CD4-positive, alpha-beta T cell treated with Interleukin-17A for 4 hours (primary cell): Measurements from ENCODE around the gene BRSK1.
"Not testable (repeated sequence)": the region's sequence is repeated elsewhere in the genome, so short reads cannot be mapped to it uniquely, and the experiment has no call there.

Source experiments
- DNase-seq: peaks from one replicate; pipeline ENCODE4 v3.0.0-alpha.2; 2020; ENCODE audit warnings: mixed read lengths

The BRSK1 gene

DNA sequence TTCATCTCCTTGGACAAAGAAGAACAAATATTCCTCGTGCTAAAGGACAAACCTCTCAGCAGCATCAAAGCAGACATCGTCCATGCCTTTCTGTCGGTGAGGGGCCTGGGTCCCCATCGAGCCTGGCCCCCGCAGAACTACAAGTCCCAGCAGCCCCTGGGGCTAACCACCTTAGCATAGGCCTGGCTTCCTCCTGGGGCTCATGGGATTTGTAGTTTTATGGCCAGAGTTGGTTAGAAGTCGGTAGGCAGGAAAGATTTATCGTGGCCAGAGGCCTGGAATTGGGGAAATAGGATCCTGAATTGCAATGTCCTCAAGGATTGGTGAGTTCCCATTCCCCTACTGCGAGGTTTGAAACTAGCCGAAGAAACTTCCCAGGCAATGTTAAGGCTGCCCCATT, 21.7 kb downstream of the BRSK1 start:
- peak; percentile 63 for DNase-seq

DNA sequence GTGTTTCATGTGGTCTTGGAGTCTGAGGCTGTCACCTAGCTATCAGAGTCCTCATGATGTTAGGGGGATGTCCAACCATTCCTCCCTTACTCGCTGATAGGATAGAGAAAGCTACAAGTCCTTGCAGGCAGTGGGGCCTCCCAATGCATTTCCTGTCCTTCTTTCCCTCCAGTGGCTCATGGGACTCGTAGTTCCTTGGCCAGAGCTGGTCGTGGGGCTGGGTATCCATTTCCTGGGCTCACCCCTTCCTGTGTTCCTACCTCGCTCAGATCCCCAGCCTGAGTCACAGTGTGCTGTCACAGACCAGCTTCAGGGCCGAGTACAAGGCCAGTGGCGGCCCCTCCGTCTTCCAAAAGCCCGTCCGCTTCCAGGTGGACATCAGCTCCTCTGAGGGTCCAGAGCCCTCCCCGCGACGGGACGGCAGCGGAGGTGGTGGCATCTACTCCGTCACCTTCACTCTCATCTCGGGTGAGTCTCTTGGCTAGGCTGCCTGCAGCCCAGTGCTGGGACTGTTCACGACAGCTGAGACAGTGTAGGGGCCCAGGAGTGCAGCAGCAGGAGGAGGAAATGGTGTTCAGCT, 22.3 kb downstream of the BRSK1 start:
- no peak for DNase-seq

DNA sequence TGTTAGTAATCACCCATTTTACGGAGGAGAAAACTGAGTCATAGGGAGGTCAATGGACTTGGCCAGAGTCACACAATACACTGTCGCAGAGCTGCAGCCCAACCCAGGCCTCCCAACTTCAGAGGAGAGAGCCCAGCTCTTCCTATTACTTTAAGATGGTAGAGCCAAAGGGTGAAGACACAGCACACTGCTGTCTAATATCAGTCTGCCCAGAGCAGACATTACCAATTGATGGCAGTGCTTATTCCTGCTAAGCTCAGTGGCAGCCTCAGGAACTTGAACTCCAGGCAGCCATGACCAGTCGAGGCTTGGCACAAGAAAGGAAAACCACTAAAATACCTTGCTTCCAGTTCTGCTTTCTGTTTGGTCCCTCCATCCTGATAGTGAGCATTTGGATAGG, 22.9 kb downstream of the BRSK1 start:
- DNase-seq = no peak

DNA sequence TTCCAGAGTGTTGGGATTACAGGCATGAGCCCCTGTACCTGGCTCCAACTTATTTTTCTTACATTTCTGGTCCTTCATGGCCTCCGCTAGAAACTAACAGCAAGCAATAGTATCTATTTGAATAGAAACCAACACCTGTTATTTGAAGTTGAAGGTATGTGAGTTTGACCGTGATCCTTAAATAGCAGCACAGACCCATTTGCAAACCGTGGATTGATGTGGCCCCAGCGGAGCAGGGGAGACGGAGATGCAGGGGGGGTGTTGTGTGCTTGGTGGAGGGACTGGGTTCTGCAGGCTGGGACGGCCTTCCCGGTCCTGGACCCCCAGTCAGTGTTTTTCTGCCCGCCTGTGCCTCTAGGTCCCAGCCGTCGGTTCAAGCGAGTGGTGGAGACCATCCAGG, 24.5 kb downstream of the BRSK1 start:
- DNase-seq = no peak

DNA sequence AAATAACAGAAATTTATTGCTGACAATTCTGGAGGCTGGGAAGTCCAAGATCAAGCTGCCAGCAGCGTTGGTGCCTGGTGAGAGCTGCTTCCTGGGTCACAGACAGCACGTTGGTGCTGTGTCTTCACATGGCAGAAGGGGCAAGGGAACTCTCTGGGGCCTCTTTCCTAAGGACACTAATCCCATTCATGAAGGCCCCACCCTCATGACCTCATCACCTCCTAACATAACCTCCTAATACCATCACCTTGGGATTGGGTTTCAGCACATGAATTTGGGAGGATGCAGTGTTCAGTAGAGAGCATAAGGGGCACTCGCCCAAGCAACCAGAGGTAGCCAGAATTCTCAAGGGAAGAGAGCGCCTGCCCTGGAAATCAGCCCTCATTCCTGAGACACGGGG, 25.7 kb downstream of the BRSK1 start:
- DNase-seq = no peak

DNA sequence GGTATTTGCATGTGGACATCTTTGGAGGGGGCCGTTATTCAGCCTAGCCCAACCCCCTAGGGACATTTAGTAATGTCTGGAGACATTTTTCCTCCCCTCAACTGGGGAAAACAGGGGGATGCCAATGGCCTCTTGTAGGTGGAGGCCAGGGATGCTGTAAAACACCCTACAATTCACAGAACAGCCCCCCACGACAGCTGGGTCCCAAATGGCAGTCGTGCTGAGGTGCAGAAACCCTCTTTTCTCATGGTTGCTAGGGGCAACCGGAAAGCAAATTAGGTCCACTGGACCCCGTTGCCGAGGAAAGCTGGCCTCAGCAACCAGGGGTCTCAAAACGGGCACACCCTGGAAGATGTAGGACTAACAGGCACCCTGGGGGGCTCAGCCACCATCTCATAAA, 26.7 kb downstream of the BRSK1 start:
- DNase-seq = no peak

DNA sequence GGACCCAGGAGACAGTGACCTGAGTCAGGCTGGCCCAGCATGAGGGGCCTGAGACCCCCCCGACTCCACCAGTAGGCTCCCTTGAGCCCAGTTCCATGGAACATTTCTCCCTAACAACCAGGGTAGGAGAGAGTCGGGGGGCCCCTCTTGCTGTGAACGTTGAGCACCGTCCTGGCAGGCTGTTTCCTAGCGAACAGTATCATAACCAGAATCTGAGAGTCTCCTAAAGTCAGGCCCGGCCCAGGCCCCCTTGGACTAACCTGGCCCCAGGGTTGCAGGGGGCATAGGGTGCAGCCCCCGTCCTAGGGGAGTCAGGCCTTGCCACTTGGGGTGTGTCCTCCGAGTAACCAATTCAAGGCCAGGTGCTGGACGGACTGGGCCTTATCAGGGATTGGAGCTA, 27.6 kb downstream of the BRSK1 start:
- no peak for DNase-seq

DNA sequence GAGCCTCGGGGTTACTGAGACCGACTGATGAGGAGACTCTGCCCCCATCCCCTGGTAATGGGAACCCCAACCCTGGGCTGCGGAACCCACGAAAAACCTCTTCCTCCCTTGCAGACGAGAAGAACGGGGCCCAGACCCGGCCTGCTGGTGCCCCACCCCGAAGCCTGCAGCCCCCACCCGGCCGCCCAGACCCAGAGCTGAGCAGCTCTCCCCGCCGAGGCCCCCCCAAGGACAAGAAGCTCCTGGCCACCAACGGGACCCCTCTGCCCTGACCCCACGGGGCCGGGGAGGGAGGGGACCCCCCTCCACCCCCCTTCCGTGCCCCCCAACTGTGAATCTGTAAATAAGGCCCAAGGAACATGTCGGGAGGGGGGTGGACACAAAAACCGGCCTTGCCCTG, 28.0 kb downstream of the BRSK1 start:
- DNase-seq = no peak

DNA sequence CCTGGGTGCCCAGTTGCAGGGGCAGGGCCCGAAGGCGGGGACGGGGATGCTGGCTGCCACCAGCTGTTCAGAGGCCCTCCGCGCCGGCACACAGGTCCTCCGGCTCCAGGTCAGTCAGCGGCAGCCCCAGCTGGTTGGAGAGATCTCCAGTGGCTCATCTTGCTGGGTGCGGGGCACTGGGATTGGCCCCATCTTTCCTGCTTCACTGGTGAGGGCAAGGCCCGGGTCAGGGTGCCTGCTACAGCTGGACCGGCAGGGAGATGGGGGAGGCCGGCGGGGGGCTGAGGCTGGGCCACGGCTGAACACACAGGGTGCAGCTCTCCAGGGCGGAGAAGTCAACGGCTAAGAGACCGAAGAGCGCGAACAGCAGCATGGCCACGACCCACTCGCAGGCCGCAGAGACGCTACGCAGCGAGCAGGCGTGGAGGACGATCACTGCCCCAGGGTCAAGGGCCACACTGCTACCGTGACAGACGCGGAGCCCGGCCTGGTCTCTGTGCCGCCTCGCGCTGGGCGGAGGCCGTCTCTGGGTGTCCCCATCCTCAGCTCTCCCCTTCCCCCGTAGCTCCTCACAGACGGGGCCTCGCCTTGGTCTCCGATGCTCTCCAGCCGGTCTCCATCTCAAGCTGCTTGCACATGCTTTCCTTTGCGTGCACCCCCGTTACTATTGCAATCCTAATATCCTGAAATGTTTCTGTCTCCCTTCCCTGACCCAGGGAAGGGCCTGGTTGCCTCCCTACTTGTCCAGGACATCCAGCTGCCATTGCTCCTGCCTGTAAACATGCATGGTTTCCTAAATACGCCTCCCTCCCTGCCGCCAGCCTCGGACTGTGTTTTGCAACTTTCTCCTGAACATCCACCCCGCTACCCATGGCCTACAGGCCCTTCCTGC, 29.1 kb downstream of the BRSK1 start:
- DNase-seq = no peak

DNA sequence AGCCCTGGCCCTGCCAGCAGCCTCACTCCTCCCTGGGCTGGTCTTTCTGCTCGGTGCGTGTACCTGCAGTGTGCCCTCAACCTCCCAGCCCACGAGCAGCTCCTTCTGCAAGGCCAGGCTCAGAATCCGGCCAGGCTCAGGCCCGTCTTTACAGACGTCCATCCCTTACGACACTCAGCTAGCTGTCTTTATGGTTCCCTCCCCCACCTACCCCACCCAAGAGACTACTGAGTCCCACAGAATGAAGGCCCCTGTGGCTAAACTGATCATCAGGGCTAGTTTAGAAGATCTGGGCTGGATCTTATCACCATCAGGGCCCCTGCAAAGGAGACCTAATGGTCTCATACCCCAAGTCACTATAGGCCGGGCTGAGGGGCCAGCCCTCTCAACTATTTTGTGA, 30.6 kb downstream of the BRSK1 start:
- no peak for DNase-seq

DNA sequence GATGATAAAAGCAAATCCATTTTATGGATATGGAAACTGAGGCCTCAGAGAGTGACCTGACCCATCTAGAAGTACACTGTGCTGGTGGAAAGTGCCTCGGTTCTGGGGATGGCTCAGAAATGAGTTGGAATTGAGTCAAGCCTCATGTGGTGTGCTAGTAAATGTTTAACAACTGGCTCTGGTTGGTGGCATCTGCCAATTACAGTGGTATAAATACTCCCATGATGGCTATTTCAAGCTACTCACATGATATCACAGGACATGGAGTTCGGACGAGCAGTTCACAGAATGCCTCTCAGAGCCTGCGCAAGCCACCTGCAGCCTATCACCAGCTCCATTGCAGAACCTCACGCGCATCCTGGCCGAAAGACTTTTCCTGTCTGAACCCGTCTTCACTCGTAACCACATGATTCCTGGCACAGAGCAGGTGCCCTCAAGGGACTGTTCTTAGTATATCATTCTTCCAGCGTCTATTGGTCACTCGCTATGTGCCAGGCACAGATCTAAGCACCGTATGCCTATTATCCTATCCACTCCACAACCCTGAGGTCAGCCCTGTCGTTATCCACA, 32.2 kb downstream of the BRSK1 start:
- DNase-seq = no peak

DNA sequence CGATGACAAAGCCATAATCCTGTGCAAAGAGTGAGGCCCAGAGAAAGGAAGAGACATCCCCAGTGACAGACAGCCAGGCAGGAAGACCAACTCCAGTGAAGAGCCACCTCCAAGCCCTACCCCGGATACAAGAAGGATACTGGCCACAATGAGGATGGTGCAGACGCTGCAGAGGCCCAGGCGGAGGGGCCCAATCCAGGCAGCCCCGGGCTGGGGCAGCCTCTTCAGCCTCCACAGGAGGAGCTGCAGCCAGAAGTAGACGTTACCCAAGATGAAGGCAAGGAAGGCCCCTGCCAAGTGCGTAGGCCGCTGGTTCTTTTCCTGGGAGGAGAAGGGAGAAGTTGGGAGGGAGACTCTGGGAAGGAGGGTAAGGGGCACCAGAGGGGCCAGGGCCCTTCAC, 32.8 kb downstream of the BRSK1 start:
- DNase-seq = no peak

DNA sequence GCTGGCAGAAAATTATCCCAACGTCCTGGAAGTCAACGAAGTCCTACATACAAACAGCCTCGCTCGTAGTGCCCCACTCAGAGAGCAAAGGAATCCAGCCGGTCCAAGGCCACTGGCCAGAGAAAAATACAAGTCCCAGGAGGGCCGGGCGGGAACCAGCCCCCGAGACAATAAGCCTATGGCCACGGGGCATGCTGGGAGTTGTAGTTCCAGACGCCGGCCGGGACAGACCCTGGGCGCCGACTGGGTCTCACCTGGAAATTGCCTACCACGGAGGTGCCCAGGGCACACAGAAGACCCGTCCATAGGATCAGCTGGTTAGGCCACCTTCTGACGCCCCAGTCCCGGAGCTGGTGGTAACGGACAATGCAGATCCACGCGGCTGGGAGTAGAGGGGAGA, 36.0 kb downstream of the BRSK1 start:
- DNase-seq = no peak

DNA sequence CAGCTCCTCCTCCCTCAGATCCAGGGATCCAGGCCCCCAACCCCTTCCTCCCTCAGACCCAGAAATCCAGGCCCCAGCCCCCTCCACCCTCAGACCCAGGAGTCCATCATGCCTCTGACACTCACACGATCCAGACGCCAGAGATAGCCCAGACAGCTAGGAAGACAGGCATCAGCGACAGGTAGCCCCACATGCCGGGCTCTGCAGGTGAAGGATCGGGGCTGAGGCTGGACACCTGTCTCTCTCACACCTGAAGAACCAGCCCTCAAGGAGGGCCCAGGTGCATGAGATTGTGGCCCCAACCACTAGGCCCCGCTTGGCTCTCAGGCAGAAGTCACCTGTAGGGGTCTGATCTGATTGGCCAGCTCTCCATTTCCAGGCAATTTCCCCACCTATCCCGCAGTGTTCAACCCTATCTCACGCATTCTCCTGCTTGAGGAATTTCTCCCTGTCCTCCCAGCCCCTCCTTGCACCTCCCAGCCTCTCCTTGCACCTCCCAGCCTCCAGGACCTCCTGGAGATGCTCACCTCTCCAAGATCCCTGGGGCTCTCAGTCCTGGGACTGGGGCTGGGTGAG, 37.1 kb downstream of the BRSK1 start:
- DNase-seq = no peak

DNA sequence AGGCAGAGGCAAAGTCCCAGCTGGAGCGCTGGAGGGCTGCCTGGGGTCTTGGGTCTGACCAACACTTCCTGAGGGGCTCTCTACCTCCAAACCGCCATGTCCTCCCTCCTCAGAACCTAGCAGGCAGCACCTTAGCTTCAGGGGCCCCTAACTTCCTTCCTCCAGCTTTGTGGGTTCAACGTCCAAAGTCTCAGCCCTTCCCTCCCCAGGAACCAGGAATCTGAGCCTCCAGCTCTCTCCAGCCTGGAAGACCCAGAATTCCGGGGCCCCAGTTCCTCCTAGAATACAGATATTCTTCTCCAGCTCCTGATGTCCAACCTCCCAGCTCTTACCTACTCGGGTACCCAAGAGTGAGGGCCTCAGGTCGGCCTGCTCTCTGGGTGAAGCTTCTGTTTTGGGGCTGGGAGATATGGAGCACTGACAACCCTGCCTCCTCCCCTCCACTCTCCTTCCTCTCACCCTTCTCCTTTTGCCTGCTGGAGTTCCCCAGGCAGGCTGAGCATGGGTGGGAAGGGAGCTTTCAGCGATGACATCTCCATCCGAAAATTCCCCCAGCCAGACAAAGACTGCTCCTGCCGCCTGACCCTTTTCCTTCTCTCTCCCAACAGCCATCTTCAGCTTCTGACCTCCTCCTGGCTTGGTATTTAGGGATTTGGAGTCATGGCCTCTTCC, 37.8 kb downstream of the BRSK1 start:
- no peak for DNase-seq

DNA sequence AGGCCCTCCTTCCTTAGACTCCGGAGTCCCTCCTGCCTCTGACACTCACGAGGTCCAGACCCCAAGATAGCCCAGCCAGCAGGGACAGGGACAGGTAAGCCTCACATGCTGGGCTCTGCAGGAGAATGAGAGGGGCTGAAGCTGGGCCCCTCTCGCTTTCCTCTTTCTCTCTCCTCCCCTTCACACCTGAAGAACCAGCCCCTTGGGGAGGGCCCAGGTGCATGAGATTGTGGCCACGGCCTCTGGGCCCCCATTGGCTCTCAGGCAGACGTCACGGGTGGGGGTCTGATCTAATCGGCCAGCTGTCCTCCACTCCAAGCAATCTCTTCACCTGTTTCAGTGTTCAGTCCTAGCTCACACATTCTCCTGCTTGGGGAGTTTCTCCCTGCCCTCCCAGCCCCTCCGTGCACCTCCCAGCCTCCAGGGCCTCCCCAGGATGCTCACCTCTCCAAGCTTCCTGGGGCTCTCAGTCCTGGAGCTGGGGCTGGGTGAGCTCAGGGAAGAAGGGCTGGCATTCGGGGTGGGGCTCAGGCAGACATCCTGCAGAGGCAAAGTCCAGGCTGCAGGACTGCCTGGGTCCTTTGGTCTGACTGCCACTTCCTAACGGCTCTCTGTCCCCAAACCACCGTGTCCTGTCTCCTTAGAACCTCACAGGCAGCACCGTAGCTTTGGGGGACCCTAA, 38.5 kb downstream of the BRSK1 start:
- DNase-seq = no peak

DNA sequence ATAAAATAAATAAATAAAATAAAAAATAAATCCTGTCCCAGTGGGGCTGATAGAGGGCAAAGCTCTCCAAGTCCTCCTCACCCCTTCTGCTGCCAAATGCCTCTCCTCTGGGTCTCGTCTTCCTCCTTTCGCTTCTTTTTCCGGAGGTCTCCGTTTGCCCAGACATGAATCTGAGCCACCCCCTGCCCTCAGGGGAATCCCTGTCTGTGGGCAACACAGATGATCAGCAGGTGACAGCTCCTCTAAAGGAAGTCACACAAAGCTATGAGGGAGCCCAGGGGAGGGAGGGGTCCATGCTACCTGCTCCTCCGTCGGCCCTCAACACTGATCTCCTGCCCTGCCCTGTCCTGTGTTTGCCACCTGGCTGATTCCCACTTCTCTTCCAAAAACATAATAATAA, 40.9 kb downstream of the BRSK1 start:
- no peak for DNase-seq

DNA sequence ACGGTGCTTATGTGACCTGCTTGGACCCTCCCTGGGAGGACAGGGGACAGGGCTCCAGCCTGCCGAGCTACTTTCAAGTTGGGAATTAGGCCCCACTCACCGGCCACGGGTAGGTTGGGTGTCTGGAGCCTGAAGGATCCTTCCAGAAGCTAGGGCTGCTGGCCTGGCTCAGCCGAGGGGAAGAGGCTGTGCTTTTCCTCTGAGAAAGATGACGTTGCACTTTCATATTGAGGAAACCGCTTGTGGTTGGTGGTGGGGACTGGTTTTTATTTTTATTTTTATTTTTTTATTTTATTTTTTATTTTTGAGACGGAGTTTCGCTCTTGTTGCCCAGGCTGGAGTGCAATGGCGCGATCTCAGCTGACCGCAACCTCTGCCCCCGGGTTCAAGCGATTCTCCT, 41.4 kb downstream of the BRSK1 start, which contains the start of gene TMEM150B:
TMEM150B (minus strand) TSS at position 170 of the 400 bp plus-strand sequence. CDS start 4,305 bp downstream, outside the sequence.
- DNase-seq = no peak

DNA sequence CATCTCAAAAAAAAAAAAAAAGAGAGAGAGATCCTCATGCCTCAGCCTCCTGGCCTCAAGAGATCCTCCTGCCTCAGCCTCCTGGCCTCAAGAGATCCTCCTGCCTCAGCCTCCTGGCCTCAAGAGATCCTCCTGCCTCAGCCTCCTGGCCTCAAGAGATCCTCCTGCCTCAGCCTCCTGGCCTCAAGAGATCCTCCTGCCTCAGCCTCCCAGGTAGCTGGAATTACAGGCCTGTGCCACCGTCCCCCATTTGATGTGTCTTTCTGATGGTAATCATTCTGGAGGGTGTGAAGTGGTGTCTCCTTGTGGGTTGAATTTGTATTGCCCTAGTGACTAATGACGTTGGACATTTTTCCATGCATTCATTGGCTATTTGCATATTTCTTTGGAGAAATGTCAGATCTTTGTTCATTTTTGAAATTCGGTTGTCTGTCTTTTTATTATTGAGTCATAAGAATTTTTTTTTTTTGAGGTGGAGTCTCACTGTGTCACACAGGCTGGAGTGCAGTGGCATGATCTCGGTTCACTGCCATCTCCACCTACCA, 45.0 kb downstream of the BRSK1 start:
- not testable (repeated sequence) for DNase-seq

DNA sequence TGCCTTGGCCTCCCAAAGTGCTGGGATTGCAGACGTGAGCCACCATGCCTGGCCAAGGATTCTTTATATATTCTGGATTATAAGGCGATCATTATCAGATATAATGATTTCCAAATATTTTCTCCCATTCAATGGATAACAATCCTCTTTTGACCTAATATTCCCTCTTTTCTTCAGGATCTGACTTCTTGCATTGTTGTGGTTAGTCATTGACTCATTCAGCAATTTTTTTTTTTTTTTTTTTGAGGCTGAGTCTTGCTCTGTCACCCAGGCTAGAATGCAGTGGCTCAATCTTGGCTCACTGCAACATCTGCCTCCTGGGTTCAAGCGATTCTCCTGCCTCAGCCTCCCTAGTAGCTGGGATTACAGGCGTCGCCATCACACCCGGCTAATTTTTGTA, 46.0 kb downstream of the BRSK1 start:
- not testable (repeated sequence) for DNase-seq

DNA sequence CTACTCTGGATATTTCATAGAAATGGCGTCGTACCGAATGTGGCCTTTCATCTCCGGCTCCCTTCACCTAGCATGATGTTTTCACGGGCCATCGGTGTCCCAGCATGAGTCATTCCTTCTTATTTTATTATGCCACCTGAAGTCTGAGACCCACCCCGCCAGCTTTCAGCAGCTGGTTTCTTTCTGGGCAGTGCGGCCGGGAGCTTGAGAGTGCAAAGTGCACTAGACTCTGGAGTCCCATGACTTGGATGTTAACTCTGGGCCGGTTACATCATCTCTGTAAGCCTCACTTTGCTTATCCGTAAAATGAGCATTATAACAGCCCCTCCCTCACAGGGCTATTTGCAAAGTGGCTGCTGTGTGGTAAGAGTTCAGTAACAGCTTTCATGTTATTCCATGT, 50.1 kb downstream of the BRSK1 start:
- DNase-seq = no peak

DNA sequence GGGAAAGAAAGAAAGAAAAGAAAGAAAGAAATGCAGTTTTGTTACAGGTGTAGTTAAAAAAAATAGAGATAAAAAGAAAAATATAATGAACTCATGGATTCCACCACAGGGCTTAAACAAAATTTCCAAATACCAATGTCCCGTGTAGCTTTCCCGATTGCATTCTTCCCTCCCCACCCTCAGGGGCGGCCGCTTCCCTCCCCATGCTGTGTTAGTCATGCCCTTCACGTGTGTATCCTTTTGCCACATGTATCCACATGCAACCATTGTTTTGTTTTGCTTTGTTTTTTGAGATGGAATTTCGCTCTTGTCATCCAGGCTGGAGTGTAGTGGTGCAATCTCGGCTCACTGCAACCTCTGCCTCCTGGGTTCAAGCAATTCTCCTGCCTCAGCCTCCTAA, 52.3 kb downstream of the BRSK1 start:
- no peak for DNase-seq
